Activated CD8-positive, alpha-beta memory T cell treated with anti-CD3 and anti-CD28 coated beads for 36 hours (primary cell): ENCODE results near the gene UBE2L3. TPM values are rescaled to one million over a fixed set of nuclear protein-coding genes. Genes with fewer than 3 reads are reported as not detected.
"Not testable (repeated sequence)": the region's sequence is repeated elsewhere in the genome, so short reads cannot be mapped to it uniquely, and the experiment has no call there.

Experiments
- CTCF ChIA-PET: fragments of 350-600 bp; sonication (Branson Sonifier 250); formaldehyde crosslinking; loops from one replicate; lab custom pipeline; 2021; ENCODE audit warnings: antibody characterized with exemption; lab: Charles Lee
- POLR2A ChIA-PET: fragments of 350-600 bp; sonication (Branson Sonifier 250); formaldehyde crosslinking; loops from one replicate; lab custom pipeline; 2021; ENCODE audit warnings: antibody characterized with exemption; lab: Charles Lee
- total RNA-seq, 2 experiments: library from RNA; stranded (reverse); gene quantifications; one replicate each; pipeline ENCODE4 v1.2.3, GENCODE V29; 2021

Gene UBE2L3
- total RNA-seq, 2 experiments from 2014 or later: 77.8 to 79.6 TPM

DNA sequence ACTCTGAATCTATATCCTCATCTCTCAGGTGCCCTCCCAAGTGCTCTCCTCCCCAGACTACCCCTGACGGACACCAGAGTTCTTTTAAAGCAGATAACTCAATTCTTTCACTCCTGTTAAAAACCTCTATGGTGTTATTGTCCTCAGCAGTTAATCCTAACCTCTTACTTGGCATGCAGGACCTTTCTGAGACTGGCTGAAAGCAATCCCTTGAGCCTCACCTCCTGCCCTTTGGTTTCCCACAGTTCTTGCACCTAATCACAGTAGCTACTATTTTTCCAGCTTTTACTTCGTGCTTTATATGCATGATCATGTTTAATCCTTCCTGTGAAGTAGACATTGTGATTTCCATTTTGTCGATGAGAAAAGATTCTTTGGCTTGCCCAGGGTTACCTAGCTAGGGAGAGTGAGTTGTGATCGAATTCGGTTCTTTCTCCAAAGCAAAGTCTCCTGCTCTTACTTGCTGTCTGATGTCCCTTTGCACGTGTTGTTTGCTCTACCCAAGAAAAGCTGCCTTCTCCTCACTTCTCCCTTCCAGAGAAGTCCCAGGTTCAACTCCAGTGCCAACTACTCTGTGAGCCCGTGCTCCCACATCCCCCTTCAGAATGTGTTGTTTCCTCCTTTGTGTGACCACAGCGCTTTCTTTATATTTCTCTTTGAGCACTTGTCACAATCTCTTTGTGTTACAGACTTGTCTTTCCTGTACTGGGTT lies 2.1 kb downstream of the UBE2L3 start:
- POLR2A ChIA-PET: interaction anchor here (1.2 to 1.6 kb wide), 4 partner anchors 18 to 77 kb away, joined by 4 to 10 read pairs (median 6); partner anchors contain the start of genes CCDC116 and YDJC
- CTCF ChIA-PET: interaction anchor here (1.6 kb wide), 1 partner anchor 59 kb away, joined by 9 read pairs; no protein-coding TSS in a partner anchor

- ChIA-PET CTCF (no interaction called here), POLR2A (no interaction called here)
These were observed 2.9 kb downstream of the UBE2L3 start for GRCh38 chr22:21570398-21570797.

GRCh38 chr22:21571679-21572078 lies 4.2 kb downstream of the UBE2L3 start:
- POLR2A ChIA-PET: interaction anchor here (1.0 kb wide), 1 partner anchor 57 kb away, joined by 6 read pairs; no protein-coding TSS in a partner anchor
- CTCF ChIA-PET: interaction anchor here (1.2 to 1.8 kb wide), 2 partner anchors 16 to 57 kb away, joined by 3 read pairs; no protein-coding TSS in a partner anchor

- POLR2A ChIA-PET: no interaction called here
These were observed 5.8 kb downstream of the UBE2L3 start for GRCh38 chr22:21573293-21573734.

GRCh38 chr22:21573750-21574494 lies 6.4 kb downstream of the UBE2L3 start:
- POLR2A ChIA-PET: no interaction called here
- CTCF ChIA-PET: interaction anchor here (0.6 to 2.2 kb wide), 3 partner anchors 14 to 55 kb away, joined by 5 to 8 read pairs (median 6); no protein-coding TSS in a partner anchor

More at GRCh38 chr22:21573293-21573734, 5.8 kb downstream of the UBE2L3 start:
- CTCF ChIA-PET: interaction anchor here (0.7 to 2.2 kb wide), 3 partner anchors 14 to 56 kb away, joined by 3 to 8 read pairs (median 6); no protein-coding TSS in a partner anchor

- ChIA-PET POLR2A (no interaction called here), CTCF (no interaction called here)
These were observed 11.9 kb downstream of the UBE2L3 start for GRCh38 chr22:21579474-21579851.

- POLR2A ChIA-PET, CTCF ChIA-PET: not testable (repeated sequence)
These were observed 13.1 kb downstream of the UBE2L3 start for GRCh38 chr22:21580623-21581007.

DNA sequence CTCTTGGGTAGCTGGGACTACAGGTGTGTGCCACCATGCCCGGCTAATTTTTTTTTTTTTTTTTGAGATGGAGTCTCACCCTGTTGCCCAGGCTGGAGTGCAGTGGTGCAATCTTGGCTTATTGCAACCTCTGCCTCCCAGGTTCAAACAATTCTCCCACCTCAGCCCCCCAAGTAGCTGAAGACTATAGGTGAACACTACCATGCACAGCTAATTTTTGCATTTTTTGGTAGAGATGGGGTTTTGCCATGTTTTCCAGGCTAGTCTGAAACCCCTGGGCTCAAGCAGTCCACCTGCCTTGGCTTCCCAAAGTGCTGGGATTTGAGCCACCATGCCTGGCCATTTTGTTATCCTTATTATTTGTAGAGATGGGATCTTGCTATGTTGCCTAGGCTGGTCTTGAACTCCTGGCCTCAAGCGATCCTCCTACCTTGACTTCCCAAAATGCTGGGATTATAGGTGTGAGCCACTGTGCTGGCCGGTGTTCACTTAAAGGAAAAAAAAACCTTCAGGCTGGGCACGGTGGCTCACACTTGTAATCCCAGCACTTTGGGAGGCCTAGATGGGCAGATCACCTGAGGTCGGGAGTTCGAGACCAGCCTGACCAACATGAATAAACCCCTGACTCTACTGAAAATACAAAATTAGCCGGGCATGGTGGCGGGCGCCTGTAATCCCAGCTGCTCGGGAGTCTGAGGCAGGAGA lies 13.6 kb downstream of the UBE2L3 start:
- POLR2A ChIA-PET, CTCF ChIA-PET: not testable (repeated sequence)

- ChIA-PET POLR2A (interaction anchor here (0.6 kb wide), 1 partner anchor 115 kb away, joined by 3 read pairs; no protein-coding TSS in a partner anchor), CTCF (interaction anchor here (0.6 kb wide), 1 partner anchor 19 kb away, joined by 4 read pairs; no protein-coding TSS in a partner anchor)
These were observed 15.6 kb downstream of the UBE2L3 start for GRCh38 chr22:21582801-21583740.

DNA sequence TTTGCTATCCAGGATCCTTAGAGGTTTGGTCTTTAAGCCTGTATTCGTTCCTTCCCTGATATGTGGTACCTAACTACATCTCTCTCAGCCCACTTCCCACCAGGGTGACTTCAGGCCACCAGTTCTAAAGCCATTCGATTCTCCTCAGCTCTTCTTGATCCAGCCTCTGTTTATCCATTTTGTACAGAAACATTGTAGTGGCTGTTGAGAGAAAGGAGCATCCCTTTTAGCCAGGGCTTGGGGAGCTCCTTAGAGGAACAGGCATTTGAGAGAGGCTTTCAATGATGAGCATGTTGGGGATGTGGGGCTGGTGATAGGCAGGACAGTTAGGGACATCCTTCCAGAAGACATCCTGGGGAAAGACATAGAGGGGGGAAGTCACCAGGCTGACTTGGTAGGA lies 17.9 kb downstream of the UBE2L3 start:
- CTCF ChIA-PET: interaction anchor here (2.1 kb wide), 1 partner anchor 56 kb away, joined by 6 read pairs; the partner anchor contains the start of gene SDF2L1
- POLR2A ChIA-PET: interaction anchor here (0.5 kb wide), 1 partner anchor 71 kb away, joined by 3 read pairs; no protein-coding TSS in a partner anchor

- CTCF ChIA-PET: interaction anchor here (0.7 to 2.0 kb wide), 6 partner anchors 9 to 59 kb away, joined by 3 to 8 read pairs (median 3); no protein-coding TSS in a partner anchor
- POLR2A ChIA-PET: interaction anchor here (0.5 to 0.9 kb wide), 3 partner anchors 19 to 55 kb away, joined by 3 to 4 read pairs (median 4); no protein-coding TSS in a partner anchor
These were observed 20.5 kb downstream of the UBE2L3 start for GRCh38 chr22:21587803-21588611.

DNA sequence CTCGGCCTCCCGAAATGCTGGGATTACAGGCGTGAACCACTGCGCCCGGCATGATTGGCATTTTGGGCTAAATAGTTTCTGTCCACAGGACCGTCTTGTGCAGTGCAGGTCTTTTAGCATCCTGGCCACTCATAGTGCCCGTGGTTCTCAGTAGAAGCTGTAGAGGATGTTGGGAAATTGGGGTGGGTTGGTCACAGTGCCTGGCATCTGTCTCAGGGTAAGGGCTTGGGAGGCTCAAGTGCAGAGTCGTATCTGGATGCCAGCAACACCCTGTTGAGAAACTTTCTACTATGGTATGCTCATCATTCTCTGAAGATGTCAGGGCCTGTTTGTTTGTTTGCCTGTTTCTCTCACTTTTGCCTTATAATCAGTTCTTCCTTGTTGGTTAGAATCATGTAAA lies 21.9 kb downstream of the UBE2L3 start:
- ChIA-PET POLR2A (no interaction called here), CTCF (interaction anchor here (0.7 to 1.4 kb wide), 3 partner anchors 15 to 54 kb away, joined by 3 to 5 read pairs (median 3); no protein-coding TSS in a partner anchor)

DNA sequence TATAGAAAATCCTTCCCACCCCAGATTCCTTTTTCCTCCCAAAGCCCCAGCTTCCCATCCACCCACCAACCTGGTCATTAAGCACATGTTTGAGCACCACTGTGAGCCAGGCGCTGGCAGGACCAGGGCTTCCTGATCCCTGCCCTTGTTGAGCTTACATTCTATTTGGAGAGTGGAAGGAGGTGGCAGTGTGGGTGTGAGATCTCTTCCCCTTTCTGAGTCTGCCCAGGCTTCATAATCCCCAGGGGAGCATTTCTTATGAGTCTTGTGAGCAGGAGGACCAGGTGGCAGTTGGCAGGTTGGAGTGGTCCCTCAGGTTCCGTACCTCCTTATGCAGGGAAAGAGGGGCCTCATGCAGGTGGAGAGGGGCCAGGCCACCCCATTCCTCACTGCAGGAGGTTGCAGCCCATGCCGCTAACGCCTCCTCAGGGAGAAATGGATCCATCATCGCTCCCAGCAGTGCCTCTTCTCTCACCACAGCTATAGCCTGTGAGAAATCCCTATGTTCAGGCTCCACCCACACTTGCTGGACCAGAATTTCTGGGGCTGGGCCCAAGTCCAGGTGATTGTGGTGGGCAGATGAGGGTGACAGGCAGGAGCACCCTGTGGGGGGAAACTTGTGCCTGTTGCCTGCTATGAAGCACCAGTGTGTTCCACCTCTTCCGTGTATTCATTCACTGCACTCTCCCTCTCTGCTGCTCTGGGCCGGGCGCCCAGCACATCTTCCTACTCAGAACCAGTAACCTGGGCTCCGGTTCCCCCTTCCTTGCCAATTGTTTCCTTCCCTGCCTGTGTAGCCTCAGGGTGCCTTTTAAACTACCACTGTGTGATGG lies 23.5 kb downstream of the UBE2L3 start:
- CTCF ChIA-PET: interaction anchor here (1.3 kb wide), 1 partner anchor 37 kb away, joined by 3 read pairs; no protein-coding TSS in a partner anchor
- POLR2A ChIA-PET: no interaction called here

GRCh38 chr22:21591695-21592094 lies 24.2 kb downstream of the UBE2L3 start:
- CTCF ChIA-PET: no interaction called here
- POLR2A ChIA-PET: no interaction called here

GRCh38 chr22:21592422-21592821 lies 24.9 kb downstream of the UBE2L3 start:
- ChIA-PET CTCF (interaction anchor here (1.4 kb wide), 1 partner anchor 12 kb away, joined by 3 read pairs; no protein-coding TSS in a partner anchor), POLR2A (no interaction called here)
